Activated naive CD8-positive, alpha-beta T cell (primary cell): Measurements from ENCODE around the gene ATF6.

ENCODE experiments used
- H3K27ac Mint-ChIP-seq: one replicate; pipeline ENCODE4 v1.8.0; 2021; ENCODE audit warnings: mixed read lengths
- H3K27me3 Mint-ChIP-seq: one replicate; pipeline ENCODE4 v1.8.0; 2021; ENCODE audit warnings: mixed read lengths
- H3K36me3 Mint-ChIP-seq: one replicate; pipeline ENCODE4 v1.8.0; 2021; ENCODE audit warnings: mixed read lengths
- H3K4me1 Mint-ChIP-seq: one replicate; pipeline ENCODE4 v1.8.0; 2021; ENCODE audit warnings: low read depth, mixed read lengths
- H3K4me3 Mint-ChIP-seq: one replicate; pipeline ENCODE4 v1.8.0; 2021; ENCODE audit warnings: mild to moderate bottlenecking, mixed read lengths
- H3K9me3 Mint-ChIP-seq: one replicate; pipeline ENCODE4 v1.8.0; 2021; ENCODE audit warnings: low read depth, mixed read lengths

ATF6 gene

DNA sequence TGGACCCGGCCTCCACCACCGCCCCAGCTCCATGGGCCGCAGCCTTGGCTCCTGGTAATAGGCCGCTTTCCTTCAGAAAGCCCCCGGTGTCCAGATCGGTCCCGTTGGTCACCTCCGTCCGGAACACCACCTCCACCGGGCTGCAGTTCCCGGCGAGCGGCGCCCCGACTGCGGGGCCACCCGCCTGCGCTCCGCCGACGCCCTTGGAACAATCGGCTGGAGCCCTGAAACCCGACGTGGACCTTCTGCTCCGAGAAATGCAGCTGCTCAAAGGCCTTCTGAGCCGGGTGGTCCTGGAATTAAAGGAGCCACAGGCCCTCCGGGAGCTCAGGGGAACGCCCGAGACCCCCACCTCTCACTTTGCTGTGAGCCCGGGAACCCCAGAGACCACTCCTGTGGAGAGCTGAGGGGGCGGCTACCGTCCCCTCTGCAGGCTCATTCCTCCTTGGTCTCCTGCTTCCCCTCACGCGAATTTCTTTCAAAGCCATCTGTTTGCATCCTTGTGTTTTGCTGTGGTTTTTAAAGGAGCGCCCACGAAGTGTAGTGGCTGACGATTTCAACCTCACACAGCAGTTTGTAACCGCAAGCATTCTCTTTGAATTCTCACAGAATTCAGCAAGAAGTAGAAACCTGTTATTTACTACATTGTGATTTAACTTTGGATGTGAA is 38.7 kb upstream of the ATF6 start:
- Mint-ChIP-seq H3K9me3 (no peaks in the 10 kb centered on the region), H3K36me3 (no peaks in the 10 kb centered on the region), H3K27me3 (peaks cover 4% of the 10 kb centered on the region), H3K27ac (peak overlapping the region; percentile 72), H3K4me3 (peak overlapping the region; percentile 92), H3K4me1 (peaks cover 47% of the 10 kb centered on the region)

- H3K9me3 Mint-ChIP-seq: no peaks in the 10 kb centered on the region
- peaks cover 2% of the 10 kb centered on the region for H3K27me3 Mint-ChIP-seq
- no peaks in the 10 kb centered on the region for H3K36me3 Mint-ChIP-seq
- H3K27ac Mint-ChIP-seq: peak overlapping the region; percentile 25
- H3K4me3 Mint-ChIP-seq: peak overlapping the region; percentile 7
- H3K4me1 Mint-ChIP-seq: peaks cover 47% of the 10 kb centered on the region
Measured at GRCh38 chr1:161728376-161729226, 37.5 kb upstream of the ATF6 start.

- peak overlapping the region; percentile 88 for H3K27ac Mint-ChIP-seq
- no peaks in the 10 kb centered on the region for H3K27me3 Mint-ChIP-seq
- H3K36me3 Mint-ChIP-seq: no peaks in the 10 kb centered on the region
- peak overlapping the region; percentile 62 for H3K4me3 Mint-ChIP-seq
- no peaks in the 10 kb centered on the region for H3K9me3 Mint-ChIP-seq
- H3K4me1 Mint-ChIP-seq: peaks cover 43% of the 10 kb centered on the region
Measured at GRCh38 chr1:161730050-161730564, 36.0 kb upstream of the ATF6 start.

DNA sequence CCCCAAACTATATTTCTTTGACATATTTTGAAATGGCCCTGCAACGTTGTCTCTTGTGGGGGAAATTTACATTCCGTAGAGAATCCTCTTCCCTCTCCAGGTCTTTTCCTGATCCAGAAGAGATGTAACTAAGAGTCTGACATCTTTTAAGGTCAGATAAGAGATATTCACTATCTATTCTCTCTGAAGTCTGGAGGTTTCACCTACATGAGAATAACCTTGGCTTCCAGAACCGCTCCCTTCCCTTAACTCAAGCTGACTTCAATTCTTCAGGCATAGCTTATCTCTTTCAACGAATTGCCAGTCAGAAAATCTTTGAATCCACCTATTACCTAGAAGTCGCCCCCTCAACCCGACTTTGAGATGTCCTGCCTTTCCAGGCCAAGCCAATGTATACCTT is 34.9 kb upstream of the ATF6 start:
- no peak overlapping the region for H3K4me3 Mint-ChIP-seq
- no peaks in the 10 kb centered on the region for H3K36me3 Mint-ChIP-seq
- H3K4me1 Mint-ChIP-seq: peaks cover 44% of the 10 kb centered on the region
- no peak overlapping the region for H3K27ac Mint-ChIP-seq
- no peaks in the 10 kb centered on the region for H3K27me3 Mint-ChIP-seq
- H3K9me3 Mint-ChIP-seq: no peaks in the 10 kb centered on the region

GRCh38 chr1:161731981-161732718 is 34.0 kb upstream of the ATF6 start:
- Mint-ChIP-seq H3K4me3 (no peak overlapping the region), H3K4me1 (peaks cover 47% of the 10 kb centered on the region), H3K9me3 (no peaks in the 10 kb centered on the region), H3K27me3 (no peaks in the 10 kb centered on the region), H3K36me3 (no peaks in the 10 kb centered on the region), H3K27ac (no peak overlapping the region)

GRCh38 chr1:161733526-161733925 is 32.6 kb upstream of the ATF6 start:
- Mint-ChIP-seq H3K4me3 (no peak overlapping the region), H3K27me3 (no peaks in the 10 kb centered on the region), H3K27ac (no peak overlapping the region), H3K4me1 (peaks cover 39% of the 10 kb centered on the region), H3K9me3 (no peaks in the 10 kb centered on the region), H3K36me3 (no peaks in the 10 kb centered on the region)

GRCh38 chr1:161735837-161736236 is 30.3 kb upstream of the ATF6 start:
- no peak overlapping the region for H3K4me3 Mint-ChIP-seq
- H3K36me3 Mint-ChIP-seq: no peaks in the 10 kb centered on the region
- no peak overlapping the region for H3K27ac Mint-ChIP-seq
- H3K4me1 Mint-ChIP-seq: peaks cover 32% of the 10 kb centered on the region
- H3K9me3 Mint-ChIP-seq: no peaks in the 10 kb centered on the region
- H3K27me3 Mint-ChIP-seq: no peaks in the 10 kb centered on the region

DNA sequence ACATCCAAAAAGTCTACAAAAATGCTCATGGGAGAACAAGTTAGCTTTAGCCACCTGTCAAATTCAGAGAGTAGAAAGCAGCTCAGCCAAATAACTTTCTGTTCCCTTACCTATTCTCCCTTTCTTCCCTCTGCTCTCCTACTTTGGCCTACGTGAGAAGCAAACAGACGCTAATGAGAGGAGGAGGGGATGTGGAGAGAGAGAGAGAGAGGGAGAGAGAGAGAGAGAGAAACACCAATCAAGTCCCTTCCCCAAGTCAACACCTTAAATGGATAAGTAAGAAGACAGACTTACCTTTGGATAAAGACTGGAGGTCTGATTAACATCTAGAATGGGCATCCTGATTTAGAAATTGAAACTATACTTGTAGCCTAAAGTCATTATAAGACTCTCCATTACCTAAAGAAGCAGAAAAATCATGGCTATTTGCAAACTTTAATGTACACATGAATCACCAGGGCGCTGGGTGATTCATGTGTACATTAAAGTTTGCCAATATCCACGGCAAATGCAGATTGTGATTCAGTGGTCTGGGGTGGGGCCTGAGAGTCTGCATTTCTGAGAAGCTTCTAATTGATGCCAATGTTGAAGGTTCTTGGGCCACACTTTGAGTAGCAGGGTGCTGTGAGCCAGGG is 29.7 kb upstream of the ATF6 start:
- no peaks in the 10 kb centered on the region for H3K36me3 Mint-ChIP-seq
- H3K4me3 Mint-ChIP-seq: no peak overlapping the region
- peaks cover 28% of the 10 kb centered on the region for H3K4me1 Mint-ChIP-seq
- H3K9me3 Mint-ChIP-seq: no peaks in the 10 kb centered on the region
- no peaks in the 10 kb centered on the region for H3K27me3 Mint-ChIP-seq
- H3K27ac Mint-ChIP-seq: no peak overlapping the region

DNA sequence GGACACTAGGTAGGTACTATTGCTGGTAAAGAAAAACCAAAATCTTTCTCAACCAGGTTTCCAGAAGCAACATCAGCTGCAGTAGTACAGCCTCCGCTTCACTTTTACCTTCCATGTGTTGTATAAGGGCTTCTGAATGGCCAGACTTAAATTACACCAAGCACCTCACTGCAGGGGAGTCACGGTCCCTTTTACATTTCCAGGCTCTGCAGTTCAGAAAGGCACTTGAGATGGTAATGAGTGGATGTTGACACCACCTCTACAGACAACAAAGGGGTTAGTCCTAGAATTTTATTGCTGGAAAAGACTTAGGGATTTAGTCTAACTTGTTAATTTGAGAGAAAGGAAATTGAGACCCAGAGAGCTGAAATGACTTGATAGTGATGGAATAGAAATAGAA is 28.5 kb upstream of the ATF6 start:
- no peaks in the 10 kb centered on the region for H3K27me3 Mint-ChIP-seq
- no peak overlapping the region for H3K4me3 Mint-ChIP-seq
- H3K27ac Mint-ChIP-seq: no peak overlapping the region
- H3K4me1 Mint-ChIP-seq: peaks cover 26% of the 10 kb centered on the region
- H3K36me3 Mint-ChIP-seq: no peaks in the 10 kb centered on the region
- no peaks in the 10 kb centered on the region for H3K9me3 Mint-ChIP-seq

DNA sequence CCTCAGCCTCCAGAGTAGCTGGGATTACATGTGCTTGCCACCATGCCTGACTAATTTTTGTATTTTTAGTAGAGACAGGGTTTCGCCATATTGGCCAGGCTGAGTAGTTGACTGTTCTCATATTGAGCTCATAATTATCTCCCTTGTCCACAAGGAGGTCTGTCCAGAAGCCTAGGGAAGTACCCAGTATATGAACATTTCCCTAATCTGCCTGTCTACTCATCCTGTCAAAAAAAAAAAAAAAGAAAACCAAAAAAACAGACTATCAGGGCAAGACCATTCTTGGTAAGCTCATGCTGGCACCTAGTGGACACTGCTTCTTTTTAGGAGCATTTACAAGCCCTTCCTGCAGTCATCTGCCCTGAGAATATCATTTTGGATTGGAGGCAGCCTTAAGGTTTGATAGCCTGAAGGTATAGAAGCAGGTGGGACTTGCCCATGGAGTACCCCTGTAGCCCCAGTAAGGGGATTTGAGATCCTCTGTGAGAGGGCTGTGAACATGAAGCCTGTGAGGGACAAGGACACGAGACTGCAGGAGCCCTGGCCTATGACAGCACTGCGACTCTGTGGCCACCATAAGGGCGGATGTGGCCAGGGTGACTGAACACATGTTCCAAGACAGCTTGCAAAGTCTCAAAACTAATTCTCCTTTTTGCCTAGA is 27.4 kb upstream of the ATF6 start:
- Mint-ChIP-seq H3K27me3 (no peaks in the 10 kb centered on the region), H3K27ac (no peak overlapping the region), H3K9me3 (no peaks in the 10 kb centered on the region), H3K4me3 (no peak overlapping the region), H3K4me1 (peaks cover 31% of the 10 kb centered on the region), H3K36me3 (no peaks in the 10 kb centered on the region)

DNA sequence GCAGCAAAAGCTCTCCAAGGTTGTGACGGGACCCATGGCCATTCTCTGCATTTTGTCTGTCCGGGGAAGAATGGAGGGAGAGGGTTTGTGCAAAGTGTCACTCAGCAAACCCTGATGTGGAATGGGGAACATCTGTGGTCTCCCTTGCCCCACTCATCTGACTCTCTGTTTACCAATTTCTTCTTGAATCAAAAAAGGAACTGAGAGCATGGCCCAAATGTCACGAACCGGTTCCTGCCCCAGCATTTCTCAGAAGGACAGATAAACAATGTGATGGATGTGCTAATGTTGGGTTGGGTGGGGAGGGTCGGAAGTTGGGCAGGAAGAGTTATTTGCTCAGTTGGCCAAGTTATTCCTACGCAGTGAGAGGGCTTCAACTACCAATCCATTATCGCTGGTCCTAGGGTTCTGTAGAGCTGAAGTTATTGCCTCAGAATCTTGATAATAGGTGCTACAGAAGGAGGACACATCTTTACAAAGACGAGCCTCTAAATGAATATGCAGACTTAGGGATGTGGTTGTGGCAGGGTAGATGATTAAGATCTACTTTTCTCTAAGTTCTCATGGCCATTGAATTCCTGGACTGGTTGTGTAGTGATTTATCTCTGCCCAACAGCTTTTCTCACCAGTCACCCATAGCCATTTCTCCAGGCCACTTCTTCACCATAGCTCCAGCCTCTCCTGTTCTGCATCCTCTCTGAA is 26.1 kb upstream of the ATF6 start:
- Mint-ChIP-seq H3K27ac (no peak overlapping the region), H3K27me3 (no peaks in the 10 kb centered on the region), H3K9me3 (no peaks in the 10 kb centered on the region), H3K4me3 (no peak overlapping the region), H3K4me1 (peaks cover 41% of the 10 kb centered on the region), H3K36me3 (no peaks in the 10 kb centered on the region)

GRCh38 chr1:161740921-161741320 is 25.2 kb upstream of the ATF6 start:
- Mint-ChIP-seq H3K27me3 (peaks cover 4% of the 10 kb centered on the region), H3K9me3 (no peaks in the 10 kb centered on the region), H3K4me1 (peaks cover 45% of the 10 kb centered on the region), H3K4me3 (no peak overlapping the region), H3K27ac (no peak overlapping the region), H3K36me3 (no peaks in the 10 kb centered on the region)

GRCh38 chr1:161743231-161743630 is 22.9 kb upstream of the ATF6 start:
- Mint-ChIP-seq H3K9me3 (no peaks in the 10 kb centered on the region), H3K4me1 (peaks cover 49% of the 10 kb centered on the region), H3K36me3 (no peaks in the 10 kb centered on the region), H3K27ac (no peak overlapping the region), H3K4me3 (no peak overlapping the region), H3K27me3 (peaks cover 4% of the 10 kb centered on the region)

- Mint-ChIP-seq H3K36me3 (peaks cover 3% of the 10 kb centered on the region), H3K4me3 (peak overlapping the region; percentile 6), H3K27ac (no peak overlapping the region), H3K27me3 (peaks cover 4% of the 10 kb centered on the region), H3K4me1 (peaks cover 52% of the 10 kb centered on the region), H3K9me3 (no peaks in the 10 kb centered on the region)
Measured at GRCh38 chr1:161747801-161748200, 18.3 kb upstream of the ATF6 start.
